Lower leg skin (tissue), 3 donors: Measurements from ENCODE around the gene SIGLEC1.

Experiments
- POLR2A ChIP-seq, 2 donors: fragments of 450-650 bp; IDR thresholded peaks; one replicate each; pipeline ENCODE4 v1.6.1; 2016 to 2017; ENCODE audit warnings: antibody characterized with exemption in 2 of 2, mild to moderate bottlenecking in 1 of 2, moderate library complexity in 1 of 2
- TF ChIP-seq, protein P1 (sequence below), 3 donors: fragments of 450-650 bp; IDR thresholded peaks; one replicate each; pipeline ENCODE4 v1.5.1; 2016; ENCODE audit warnings: antibody characterized with exemption in 3 of 3, mild to moderate bottlenecking in 3 of 3, moderate library complexity in 2 of 3

- TF ChIP-seq, protein P1, sequence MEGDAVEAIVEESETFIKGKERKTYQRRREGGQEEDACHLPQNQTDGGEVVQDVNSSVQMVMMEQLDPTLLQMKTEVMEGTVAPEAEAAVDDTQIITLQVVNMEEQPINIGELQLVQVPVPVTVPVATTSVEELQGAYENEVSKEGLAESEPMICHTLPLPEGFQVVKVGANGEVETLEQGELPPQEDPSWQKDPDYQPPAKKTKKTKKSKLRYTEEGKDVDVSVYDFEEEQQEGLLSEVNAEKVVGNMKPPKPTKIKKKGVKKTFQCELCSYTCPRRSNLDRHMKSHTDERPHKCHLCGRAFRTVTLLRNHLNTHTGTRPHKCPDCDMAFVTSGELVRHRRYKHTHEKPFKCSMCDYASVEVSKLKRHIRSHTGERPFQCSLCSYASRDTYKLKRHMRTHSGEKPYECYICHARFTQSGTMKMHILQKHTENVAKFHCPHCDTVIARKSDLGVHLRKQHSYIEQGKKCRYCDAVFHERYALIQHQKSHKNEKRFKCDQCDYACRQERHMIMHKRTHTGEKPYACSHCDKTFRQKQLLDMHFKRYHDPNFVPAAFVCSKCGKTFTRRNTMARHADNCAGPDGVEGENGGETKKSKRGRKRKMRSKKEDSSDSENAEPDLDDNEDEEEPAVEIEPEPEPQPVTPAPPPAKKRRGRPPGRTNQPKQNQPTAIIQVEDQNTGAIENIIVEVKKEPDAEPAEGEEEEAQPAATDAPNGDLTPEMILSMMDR (IDR thresholded peaks at IDR 0.05): no peak
- no peak for TF ChIP-seq POLR2A (IDR thresholded peaks at IDR 0.05)
These were observed 26.0 kb downstream of the SIGLEC1 start for GRCh38 chr20:3686421-3686820.
